ENCODE data around the gene MCTP1. TPM values are rescaled to one million over a fixed set of nuclear protein-coding genes. Genes with fewer than 3 reads are reported as not detected.
"Not testable (repeated sequence)": the region's sequence is repeated elsewhere in the genome, so short reads cannot be mapped to it uniquely, and the experiment has no call there.

Gene MCTP1
- total RNA-seq, 1 donor from 2014 or later = 3.3 TPM

- peak; percentile 6 for DNase-seq (ENCODE audit: low read depth)
Measured at GRCh38 chr5:94830520-94830919, 454.4 kb downstream of the MCTP1 start.

- DNase-seq (ENCODE audit: low read depth) = not testable (repeated sequence)
Measured at GRCh38 chr5:94828222-94828621, 456.7 kb downstream of the MCTP1 start.

DNA sequence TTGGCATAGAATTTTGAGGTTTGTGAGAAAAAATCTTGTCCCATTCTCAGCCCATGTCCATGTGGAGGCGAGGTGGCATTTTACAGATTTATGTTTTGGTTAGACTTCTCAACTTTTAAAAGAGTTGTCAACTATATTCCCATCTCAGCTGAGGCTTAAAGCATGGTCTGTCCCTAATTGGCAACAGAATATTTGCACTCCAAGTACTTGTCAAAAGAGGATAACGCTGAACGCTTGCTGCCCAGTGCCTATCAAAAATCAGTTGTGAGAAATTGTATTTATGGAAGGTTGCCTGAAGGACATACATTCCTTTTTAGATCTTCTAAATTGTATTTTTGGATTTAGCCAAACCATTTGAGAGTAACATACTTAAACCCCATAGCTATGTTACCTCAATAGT, 464.4 kb downstream of the MCTP1 start:
- no peak for DNase-seq (ENCODE audit: low read depth)

DNA sequence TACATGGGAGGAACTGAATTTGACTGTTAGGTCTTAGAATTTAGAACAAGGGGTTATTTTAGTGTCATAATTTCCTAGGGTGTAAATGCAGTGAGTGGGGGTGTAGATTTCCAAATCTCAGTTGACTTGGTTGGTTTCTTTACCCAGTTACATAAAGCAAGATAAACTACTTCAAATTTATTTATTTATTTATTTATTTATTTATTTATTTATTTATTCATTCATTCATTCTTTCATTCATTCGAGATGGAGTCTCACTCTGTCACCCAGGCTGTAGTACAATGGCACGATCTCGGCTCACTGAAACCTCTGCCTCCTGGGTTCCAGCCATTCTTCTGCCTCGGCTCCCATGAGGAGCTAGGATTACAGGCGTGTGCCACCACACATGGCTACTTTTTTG, 466.0 kb downstream of the MCTP1 start:
- DNase-seq (ENCODE audit: low read depth) = no peak

DNA sequence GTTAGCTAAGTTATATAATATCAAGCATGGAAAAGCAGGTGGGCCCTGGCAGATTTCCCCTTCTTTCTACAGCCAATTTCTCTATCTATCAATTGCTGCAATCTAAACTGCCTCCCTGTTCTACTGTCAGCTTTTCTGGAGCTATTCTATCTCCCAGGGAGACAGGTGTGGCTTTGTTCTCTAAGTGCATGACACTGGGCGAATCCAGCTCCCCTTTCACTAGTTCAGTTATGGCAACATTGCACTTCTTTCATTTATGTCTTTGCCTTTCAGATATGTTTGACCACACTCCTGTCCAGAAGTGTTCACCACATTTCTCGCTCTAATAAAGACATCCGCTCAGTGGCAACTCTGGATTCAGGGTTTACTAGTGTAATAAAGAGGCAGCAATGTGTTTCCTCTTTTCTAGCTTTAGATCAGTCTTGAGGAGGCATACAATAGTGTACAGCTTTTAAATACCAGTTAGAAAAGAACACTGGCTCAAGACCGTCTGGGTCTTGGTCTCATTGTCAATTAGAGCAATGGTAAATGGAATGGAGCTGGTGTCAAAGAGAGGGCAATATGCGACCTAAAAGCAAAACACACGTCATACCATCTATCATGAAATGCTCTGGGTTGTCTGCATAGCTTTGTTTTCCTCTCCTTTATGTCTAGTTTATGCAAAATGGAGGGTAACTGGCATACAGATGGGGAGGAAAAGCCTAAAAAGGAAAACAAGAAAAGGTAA, 469.4 kb downstream of the MCTP1 start:
- DNase-seq (ENCODE audit: low read depth) = peak; percentile 17

GRCh38 chr5:94812232-94812631, 472.7 kb downstream of the MCTP1 start:
- no peak for DNase-seq (ENCODE audit: low read depth)

GRCh38 chr5:94811331-94811730, 473.6 kb downstream of the MCTP1 start:
- DNase-seq (ENCODE audit: low read depth) = no peak

DNA sequence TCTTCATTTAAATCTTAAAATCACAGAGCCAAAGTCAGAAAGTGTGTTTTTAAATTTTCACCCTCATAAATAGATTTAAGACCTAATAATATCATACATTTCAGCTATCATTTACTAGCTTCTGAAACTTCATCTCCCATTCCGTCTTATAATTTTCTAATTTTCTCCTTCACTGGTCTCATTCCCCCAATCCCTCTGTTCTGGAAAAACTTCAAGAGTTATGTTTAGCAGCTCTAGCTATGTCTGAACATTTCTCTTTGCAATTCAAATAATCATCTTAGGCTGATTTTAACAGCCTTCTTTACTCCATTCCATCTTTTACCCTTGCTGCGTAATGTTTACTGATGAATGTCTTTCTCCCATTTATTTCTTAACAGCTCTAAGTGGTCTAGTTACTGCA, 474.0 kb downstream of the MCTP1 start:
- DNase-seq (ENCODE audit: low read depth) = no peak

DNA sequence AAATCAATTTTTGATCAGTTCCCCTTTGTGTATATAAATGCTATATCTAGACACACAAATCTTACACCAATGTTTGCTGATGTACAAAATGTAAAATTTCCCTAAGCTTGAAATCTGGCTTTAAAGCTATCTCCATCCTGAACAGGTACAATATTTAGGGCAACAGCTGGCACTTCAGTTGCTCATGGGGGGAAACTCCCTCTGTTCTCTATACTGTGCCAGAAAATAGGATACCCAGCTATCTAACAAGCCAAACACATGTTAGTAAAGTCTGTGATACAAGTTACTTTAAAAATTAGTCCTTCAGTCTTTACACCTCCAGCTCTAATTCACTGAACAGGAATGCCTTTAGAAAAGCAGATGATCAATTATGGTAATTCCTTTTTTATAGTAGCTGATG, 474.6 kb downstream of the MCTP1 start:
- DNase-seq (ENCODE audit: low read depth) = no peak

GRCh38 chr5:94808497-94808896, 476.4 kb downstream of the MCTP1 start:
- no peak for DNase-seq (ENCODE audit: low read depth)

- DNase-seq (ENCODE audit: low read depth) = peak; percentile 11
Measured at GRCh38 chr5:94807985-94808384, 476.9 kb downstream of the MCTP1 start.

DNA sequence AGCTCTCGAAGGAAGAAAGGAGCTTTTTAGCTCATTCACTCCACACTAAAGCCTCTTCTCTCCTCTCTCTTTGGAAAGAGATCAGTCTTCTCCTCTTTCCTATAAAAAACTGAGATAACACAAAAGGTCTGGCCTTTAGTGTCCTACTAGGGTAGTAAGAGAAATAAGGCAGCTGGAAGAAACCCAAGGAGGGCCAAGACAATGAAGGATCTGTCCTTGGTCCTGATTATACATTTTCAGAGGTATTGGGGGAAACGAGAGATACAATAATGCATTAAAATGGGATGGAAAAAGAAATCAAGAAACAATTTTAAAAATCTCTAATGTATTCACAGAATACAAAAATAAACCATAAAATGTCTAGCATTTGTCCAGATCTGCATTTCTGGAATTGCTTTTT, 482.4 kb downstream of the MCTP1 start:
- peak; percentile 44 for DNase-seq (ENCODE audit: low read depth)

GRCh38 chr5:94796586-94796985, 488.3 kb downstream of the MCTP1 start:
- no peak for DNase-seq (ENCODE audit: low read depth)

GRCh38 chr5:94793816-94794198, 491.1 kb downstream of the MCTP1 start:
- no peak for DNase-seq (ENCODE audit: low read depth)

DNA sequence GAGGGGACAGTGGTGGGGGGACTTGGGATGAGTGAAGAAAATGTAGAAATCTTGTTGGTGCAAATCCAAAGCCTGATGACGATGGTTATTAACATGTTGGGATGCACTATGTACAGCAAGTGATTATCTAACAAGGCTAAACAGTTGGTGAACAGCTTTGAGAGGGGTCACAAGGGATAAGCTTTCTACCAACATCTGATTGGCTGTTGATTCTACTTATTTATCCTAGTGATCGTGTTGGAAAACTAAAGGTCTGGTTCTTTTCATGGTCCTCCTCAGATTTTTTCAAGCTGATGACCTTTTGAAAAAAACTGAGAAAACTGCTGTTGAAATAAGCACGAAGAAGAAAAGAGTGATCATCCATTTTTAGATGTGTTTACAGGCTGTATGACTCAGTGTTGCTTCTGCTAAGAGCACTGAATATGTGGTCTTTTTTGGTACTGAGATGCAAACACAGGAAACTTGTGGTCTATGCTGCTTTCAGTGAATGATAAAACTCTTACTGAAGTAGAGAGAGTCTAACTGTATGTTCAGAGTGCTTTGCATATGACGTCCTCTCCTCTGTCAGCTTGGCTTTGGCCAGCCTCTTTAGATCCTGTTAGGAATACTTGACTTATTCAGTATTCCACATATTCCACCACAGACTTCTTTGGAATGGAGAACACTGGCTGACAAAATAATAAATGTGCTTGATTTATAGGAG, 491.6 kb downstream of the MCTP1 start:
- DNase-seq (ENCODE audit: low read depth) = peak; percentile 38

- no peak for DNase-seq (ENCODE audit: low read depth)
Measured at GRCh38 chr5:94791829-94792228, 493.1 kb downstream of the MCTP1 start.

DNA sequence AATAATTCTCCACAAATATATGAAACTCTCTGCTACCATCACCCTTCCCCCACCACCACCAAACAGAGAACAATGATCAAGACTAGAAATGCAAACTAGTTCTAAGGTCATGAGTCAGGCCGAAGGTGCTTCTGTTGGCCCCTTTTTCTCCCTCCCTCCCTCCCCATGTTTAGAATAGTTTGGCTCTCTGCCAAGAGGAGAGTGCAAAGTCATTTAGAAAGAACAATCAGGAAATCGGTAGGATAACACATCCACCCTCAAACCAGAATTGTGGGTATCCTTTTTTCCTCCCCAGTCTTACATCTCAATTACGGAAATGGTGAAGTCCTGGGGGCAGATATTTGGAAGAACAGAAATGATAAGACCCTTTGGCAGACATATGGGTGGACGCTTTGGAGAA, 496.4 kb downstream of the MCTP1 start:
- no peak for DNase-seq (ENCODE audit: low read depth)

DNA sequence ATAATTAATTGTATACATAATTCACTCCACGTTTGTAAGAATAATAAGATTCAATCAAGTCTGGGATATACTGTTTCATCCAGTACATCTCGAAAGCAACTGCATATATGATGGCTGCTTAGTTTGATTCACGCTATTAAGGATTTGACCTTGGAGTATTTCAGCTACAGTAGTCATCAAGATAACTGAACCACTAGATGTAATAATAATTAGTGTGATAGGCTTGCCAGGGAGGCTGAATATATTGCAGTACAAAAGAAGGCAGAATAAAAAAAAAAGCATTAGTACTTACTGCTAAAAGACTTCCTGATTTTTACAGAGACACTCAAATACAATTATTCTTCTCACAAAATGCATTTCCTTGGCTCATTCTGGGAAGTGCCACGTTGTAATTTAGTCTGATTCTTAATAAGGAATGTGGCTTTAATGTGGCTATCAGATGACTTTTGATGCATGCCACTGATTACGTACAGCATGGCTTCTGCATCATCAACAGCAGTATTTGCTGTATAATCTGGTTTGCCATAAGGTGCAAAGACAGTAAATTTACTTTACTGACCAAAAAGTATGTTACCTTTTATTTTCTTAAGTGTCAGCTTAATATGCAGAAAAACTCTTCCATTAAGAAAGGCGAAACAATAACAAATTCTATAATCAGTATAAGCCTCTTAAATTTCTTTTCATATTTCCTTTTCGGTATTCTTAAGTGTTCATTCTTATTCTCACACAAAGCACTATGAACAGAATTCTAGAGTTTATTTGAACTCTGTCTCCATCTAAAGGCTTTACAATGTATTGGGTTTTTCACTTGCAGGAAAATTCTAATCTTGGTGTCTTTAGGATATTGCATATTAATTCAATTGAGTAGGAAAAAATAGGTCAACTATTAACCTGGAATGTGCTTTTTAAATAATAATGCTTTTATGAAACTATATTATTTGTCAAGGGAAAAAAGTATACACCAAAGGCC, 500.1 kb downstream of the MCTP1 start:
- peak; percentile 20 for DNase-seq (ENCODE audit: low read depth)

- DNase-seq (ENCODE audit: low read depth) = no peak
Measured at GRCh38 chr5:94782383-94782782, 502.5 kb downstream of the MCTP1 start.

- no peak for DNase-seq (ENCODE audit: low read depth)
Measured at GRCh38 chr5:94779684-94780083, 505.2 kb downstream of the MCTP1 start.

GRCh38 chr5:94778732-94779131, 506.2 kb downstream of the MCTP1 start:
- no peak for DNase-seq (ENCODE audit: low read depth)

DNA sequence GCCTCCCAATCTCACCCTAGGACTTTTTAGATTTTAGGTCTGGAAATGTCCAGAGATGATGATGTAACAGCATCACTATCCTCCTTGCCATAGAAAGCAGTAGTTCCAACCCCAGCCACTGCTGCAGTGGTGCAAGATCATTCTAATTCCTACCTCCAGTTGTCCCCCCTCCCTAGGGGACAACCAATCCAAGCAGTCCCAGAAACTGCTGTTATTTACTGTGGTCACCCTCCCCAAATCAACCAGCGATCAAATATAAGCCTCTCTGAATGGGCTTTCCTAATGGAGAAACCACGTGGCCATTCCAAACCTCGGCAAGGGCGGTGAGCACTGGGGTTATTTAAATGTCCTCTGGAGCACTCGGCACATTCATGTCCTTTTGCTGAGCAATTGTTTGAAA, 506.6 kb downstream of the MCTP1 start:
- DNase-seq (ENCODE audit: low read depth) = no peak

Data from myocyte (in vitro differentiated cells).